ENCODE results near the gene ACE2. TPM values are rescaled to one million over a fixed set of nuclear protein-coding genes. Genes with fewer than 3 reads are reported as not detected.

The ACE2 gene
- total RNA-seq, 1 experiment from 2014 or later: not detected

DNA sequence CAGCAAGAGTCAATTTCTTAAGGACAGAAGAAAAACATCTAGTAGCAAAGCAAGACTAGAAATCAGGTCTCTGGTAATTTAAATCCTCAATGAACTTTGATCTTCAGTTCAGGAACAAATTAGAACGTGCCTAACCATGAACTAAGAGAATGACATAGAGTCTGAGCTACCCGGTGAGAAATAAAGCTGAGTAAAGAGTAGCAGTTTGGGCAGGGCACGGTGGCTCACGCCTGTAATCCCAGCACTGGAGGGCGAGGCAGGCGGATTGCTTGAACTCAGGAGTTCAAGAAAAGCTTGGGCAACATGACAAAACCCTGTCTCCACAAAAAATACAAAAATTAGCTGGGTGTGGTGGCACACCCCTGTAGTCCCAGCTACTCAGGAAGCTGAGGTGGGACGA, 37.7 kb downstream of the ACE2 start (continued):
- TF ChIP-seq, protein P1, sequence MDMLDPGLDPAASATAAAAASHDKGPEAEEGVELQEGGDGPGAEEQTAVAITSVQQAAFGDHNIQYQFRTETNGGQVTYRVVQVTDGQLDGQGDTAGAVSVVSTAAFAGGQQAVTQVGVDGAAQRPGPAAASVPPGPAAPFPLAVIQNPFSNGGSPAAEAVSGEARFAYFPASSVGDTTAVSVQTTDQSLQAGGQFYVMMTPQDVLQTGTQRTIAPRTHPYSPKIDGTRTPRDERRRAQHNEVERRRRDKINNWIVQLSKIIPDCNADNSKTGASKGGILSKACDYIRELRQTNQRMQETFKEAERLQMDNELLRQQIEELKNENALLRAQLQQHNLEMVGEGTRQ (CRISPR knock-in tag; IDR thresholded peaks at IDR 0.05): no peak
- TF ChIP-seq, protein P2, sequence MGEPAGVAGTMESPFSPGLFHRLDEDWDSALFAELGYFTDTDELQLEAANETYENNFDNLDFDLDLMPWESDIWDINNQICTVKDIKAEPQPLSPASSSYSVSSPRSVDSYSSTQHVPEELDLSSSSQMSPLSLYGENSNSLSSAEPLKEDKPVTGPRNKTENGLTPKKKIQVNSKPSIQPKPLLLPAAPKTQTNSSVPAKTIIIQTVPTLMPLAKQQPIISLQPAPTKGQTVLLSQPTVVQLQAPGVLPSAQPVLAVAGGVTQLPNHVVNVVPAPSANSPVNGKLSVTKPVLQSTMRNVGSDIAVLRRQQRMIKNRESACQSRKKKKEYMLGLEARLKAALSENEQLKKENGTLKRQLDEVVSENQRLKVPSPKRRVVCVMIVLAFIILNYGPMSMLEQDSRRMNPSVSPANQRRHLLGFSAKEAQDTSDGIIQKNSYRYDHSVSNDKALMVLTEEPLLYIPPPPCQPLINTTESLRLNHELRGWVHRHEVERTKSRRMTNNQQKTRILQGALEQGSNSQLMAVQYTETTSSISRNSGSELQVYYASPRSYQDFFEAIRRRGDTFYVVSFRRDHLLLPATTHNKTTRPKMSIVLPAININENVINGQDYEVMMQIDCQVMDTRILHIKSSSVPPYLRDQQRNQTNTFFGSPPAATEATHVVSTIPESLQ (CRISPR knock-in tag; IDR thresholded peaks at IDR 0.05): no peak
- no peak for TF ChIP-seq CREB1 (CRISPR knock-in tag; IDR thresholded peaks at IDR 0.05)

DNA sequence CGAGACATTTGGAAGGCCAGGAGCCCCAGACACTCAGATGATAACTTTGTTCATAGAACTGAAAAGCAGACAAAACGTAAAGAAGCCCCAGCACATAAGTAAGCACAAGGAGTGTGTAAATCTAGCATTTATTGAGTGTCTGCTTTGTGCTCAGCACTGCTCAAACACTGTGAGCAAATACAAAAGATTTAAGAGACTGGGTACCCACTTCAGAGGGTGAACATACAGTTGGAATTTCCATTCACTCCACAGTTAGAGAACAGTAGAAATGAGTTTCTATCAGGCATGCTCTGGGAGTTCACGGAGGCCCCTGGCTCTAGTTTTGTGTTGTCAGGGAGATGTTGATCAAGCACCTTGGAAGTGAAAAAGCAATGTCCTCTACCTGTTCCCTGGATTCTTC, 39.8 kb downstream of the ACE2 start:
- Mint-ChIP-seq H3K27me3 (ENCODE audit: low read depth) (no peaks in the 10 kb centered on the region), H3K4me1 (peaks cover 5% of the 10 kb centered on the region), H3K27ac (no peak overlapping the region), H3K36me3 (no peaks in the 10 kb centered on the region), H3K9me3 (no peaks in the 10 kb centered on the region), H3K4me3 (no peak overlapping the region)
- ChIA-PET CTCF (no interaction called here), POLR2A (no interaction called here)
- ATAC-seq (no peak), DNase-seq (ENCODE audit: low spot score) (no peak)
- TF ChIP-seq ZNF317 (CRISPR knock-in tag; IDR thresholded peaks at IDR 0.05; ENCODE audit: borderline replicate concordance, low read depth): no peak
- TF ChIP-seq KAT7 (CRISPR knock-in tag; IDR thresholded peaks at IDR 0.05; ENCODE audit: borderline replicate concordance): no peak
- TF ChIP-seq, protein P3, sequence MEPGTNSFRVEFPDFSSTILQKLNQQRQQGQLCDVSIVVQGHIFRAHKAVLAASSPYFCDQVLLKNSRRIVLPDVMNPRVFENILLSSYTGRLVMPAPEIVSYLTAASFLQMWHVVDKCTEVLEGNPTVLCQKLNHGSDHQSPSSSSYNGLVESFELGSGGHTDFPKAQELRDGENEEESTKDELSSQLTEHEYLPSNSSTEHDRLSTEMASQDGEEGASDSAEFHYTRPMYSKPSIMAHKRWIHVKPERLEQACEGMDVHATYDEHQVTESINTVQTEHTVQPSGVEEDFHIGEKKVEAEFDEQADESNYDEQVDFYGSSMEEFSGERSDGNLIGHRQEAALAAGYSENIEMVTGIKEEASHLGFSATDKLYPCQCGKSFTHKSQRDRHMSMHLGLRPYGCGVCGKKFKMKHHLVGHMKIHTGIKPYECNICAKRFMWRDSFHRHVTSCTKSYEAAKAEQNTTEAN (CRISPR knock-in tag; IDR thresholded peaks at IDR 0.05): no peak
- no peak for TF ChIP-seq FOXJ3 (CRISPR knock-in tag; IDR thresholded peaks at IDR 0.05; ENCODE audit: borderline replicate concordance)
- no peak for TF ChIP-seq ZBTB21 (CRISPR knock-in tag; IDR thresholded peaks at IDR 0.05; ENCODE audit: borderline replicate concordance)
- TF ChIP-seq OVOL2 (CRISPR knock-in tag; IDR thresholded peaks at IDR 0.05; ENCODE audit: borderline replicate concordance): no peak
- TF ChIP-seq, protein P4, sequence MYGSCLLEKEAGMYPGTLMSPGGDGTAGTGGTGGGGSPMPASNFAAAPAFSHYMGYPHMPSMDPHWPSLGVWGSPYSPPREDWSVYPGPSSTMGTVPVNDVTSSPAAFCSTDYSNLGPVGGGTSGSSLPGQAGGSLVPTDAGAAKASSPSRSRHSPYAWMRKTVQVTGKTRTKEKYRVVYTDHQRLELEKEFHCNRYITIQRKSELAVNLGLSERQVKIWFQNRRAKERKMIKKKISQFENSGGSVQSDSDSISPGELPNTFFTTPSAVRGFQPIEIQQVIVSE (CRISPR knock-in tag; IDR thresholded peaks at IDR 0.05; ENCODE audit: borderline replicate concordance): no peak
- no peak for TF ChIP-seq NR1H2 (CRISPR knock-in tag; IDR thresholded peaks at IDR 0.05)
- TF ChIP-seq, protein P5, sequence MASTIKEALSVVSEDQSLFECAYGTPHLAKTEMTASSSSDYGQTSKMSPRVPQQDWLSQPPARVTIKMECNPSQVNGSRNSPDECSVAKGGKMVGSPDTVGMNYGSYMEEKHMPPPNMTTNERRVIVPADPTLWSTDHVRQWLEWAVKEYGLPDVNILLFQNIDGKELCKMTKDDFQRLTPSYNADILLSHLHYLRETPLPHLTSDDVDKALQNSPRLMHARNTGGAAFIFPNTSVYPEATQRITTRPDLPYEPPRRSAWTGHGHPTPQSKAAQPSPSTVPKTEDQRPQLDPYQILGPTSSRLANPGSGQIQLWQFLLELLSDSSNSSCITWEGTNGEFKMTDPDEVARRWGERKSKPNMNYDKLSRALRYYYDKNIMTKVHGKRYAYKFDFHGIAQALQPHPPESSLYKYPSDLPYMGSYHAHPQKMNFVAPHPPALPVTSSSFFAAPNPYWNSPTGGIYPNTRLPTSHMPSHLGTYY (CRISPR knock-in tag; IDR thresholded peaks at IDR 0.05): no peak

DNA sequence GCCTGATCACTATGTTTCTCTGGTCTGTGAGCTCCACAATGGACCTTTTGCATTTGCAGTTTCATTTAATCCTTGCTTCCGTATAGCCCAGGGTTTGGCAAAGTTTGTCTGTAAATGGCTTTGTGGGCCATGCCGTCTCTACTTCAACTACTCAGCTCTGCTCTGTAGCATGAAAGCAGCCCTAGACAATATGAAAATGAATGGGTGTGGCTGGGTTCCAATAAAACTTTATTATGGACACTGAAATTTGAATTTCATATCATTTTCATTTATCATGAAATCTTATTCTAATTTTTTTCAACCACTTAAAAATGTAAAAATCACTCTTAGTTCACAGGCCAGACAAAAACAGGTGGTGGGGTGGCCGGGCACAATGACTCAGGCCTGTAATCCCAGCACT, 41.5 kb downstream of the ACE2 start:
- ChIA-PET POLR2A (no interaction called here), CTCF (no interaction called here)
- TF ChIP-seq ETV6 (CRISPR knock-in tag; IDR thresholded peaks at IDR 0.05) (no peak), FOXP1 (CRISPR knock-in tag; IDR thresholded peaks at IDR 0.05; ENCODE audit: borderline replicate concordance) (no peak)
- TF ChIP-seq, protein P2 (CRISPR knock-in tag; IDR thresholded peaks at IDR 0.05): no peak
- no peaks in the 10 kb centered on the region for H3K36me3 Mint-ChIP-seq
- no peaks in the 10 kb centered on the region for H3K4me1 Mint-ChIP-seq
- ATAC-seq (no peak), DNase-seq (ENCODE audit: low spot score) (no peak)
- H3K27me3 Mint-ChIP-seq (ENCODE audit: low read depth): no peaks in the 10 kb centered on the region
- no peaks in the 10 kb centered on the region for H3K9me3 Mint-ChIP-seq
- no peak overlapping the region for H3K27ac Mint-ChIP-seq
- no peak overlapping the region for H3K4me3 Mint-ChIP-seq
